ENCODE data around the gene HTT.

The HTT gene

GRCh38 chr4:3036131-3036952 lies 38.1 kb upstream of the HTT start:
- no peaks in the 10 kb centered on the region for H3K9me2 ChIP-seq (replicated peaks; ENCODE audit: low read depth, low read length)
- no peaks in the 10 kb centered on the region for H3K27me3 ChIP-seq (ENCODE audit: insufficient read depth, low read length, poor library complexity, severe bottlenecking)
- no peak overlapping the region for H3K9ac ChIP-seq (ENCODE audit: low read depth, low read length, poor library complexity, severe bottlenecking)

GRCh38 chr4:3037957-3038461 lies 36.5 kb upstream of the HTT start:
- Histone ChIP-seq H3K4me3 (ENCODE audit: low read length, poor library complexity, severe bottlenecking) (no peak overlapping the region), H3K9me2 (replicated peaks; ENCODE audit: low read depth, low read length) (no peaks in the 10 kb centered on the region), H3K9me3 (ENCODE audit: insufficient read depth, low read depth, low read length) (no peaks in the 10 kb centered on the region), H3K9ac (ENCODE audit: low read depth, low read length, poor library complexity, severe bottlenecking) (no peak overlapping the region), H3K79me2 (ENCODE audit: insufficient read depth, low read length) (no peaks in the 10 kb centered on the region), H3K4me2 (ENCODE audit: low read depth, low read length, poor library complexity, severe bottlenecking) (no peak overlapping the region), H3K36me3 (ENCODE audit: insufficient read depth, low read length) (no peaks in the 10 kb centered on the region), H2AFZ (ENCODE audit: low read length) (no peak overlapping the region), H3K27me3 (ENCODE audit: insufficient read depth, low read length, poor library complexity, severe bottlenecking) (no peaks in the 10 kb centered on the region), H4K20me1 (ENCODE audit: insufficient read depth, low read length, poor library complexity, severe bottlenecking) (no peaks in the 10 kb centered on the region), H3K4me1 (ENCODE audit: insufficient read depth, low read length, poor library complexity, severe bottlenecking) (peaks cover 4% of the 10 kb centered on the region), H3F3A (ENCODE audit: low read depth) (no peaks in the 10 kb centered on the region)
- no peak for TF ChIP-seq EZH2phosphoT487 (IDR thresholded peaks at IDR 0.05; ENCODE audit: borderline replicate concordance)
- no peak for TF ChIP-seq CTCF (conservative IDR thresholded peaks at IDR 0.05; ENCODE audit: low read length)

More at GRCh38 chr4:3036131-3036952, 38.1 kb upstream of the HTT start:
- no peaks in the 10 kb centered on the region for H3K79me2 ChIP-seq (ENCODE audit: insufficient read depth, low read length)
- H3K9me3 ChIP-seq (ENCODE audit: insufficient read depth, low read depth, low read length): no peaks in the 10 kb centered on the region
- H3K4me1 ChIP-seq (ENCODE audit: insufficient read depth, low read length, poor library complexity, severe bottlenecking): no peaks in the 10 kb centered on the region
- H4K20me1 ChIP-seq (ENCODE audit: insufficient read depth, low read length, poor library complexity, severe bottlenecking): no peaks in the 10 kb centered on the region
- TF ChIP-seq CTCF (conservative IDR thresholded peaks at IDR 0.05; ENCODE audit: low read length) (no peak), EZH2phosphoT487 (IDR thresholded peaks at IDR 0.05; ENCODE audit: borderline replicate concordance) (no peak)
- H3K36me3 ChIP-seq (ENCODE audit: insufficient read depth, low read length): no peaks in the 10 kb centered on the region
- H3F3A ChIP-seq (ENCODE audit: low read depth): no peaks in the 10 kb centered on the region
- no peak overlapping the region for H3K4me2 ChIP-seq (ENCODE audit: low read depth, low read length, poor library complexity, severe bottlenecking)
- H2AFZ ChIP-seq (ENCODE audit: low read length): no peak overlapping the region
- H3K4me3 ChIP-seq (ENCODE audit: low read length, poor library complexity, severe bottlenecking): no peak overlapping the region

DNA sequence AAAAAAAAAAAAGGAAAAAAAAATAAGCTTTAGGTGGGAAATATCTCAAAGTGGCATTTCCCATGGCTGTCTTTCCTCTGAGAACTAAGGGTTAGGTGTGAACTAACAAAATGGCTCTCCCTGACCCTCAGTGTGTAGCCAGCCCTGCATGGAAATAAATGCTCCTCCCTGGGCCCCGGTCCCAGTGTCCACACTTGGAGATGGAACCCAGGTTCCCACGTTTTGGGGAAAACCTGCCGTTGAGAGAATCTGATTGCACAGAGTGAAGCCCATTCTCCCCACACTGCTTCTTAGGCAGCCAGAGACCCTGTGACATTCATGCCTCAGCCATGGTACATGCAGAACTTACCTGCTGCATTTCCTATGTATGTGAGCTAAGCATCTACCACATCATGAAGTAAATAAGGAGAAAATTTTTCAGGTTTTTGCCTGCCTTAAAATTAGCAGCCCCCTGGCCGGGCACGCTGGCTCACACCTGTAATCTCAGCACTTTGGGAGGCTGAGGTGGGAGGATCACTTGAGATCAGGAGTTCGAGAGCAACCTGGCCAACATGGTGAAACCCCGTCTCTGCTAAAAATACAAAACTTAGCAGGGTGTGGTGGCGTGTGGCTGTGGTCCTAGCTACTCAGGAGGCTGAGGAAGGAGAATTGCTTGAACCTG lies 34.6 kb upstream of the HTT start:
- Histone ChIP-seq H3K4me2 (ENCODE audit: low read depth, low read length, poor library complexity, severe bottlenecking) (no peak overlapping the region), H3F3A (ENCODE audit: low read depth) (no peaks in the 10 kb centered on the region), H3K4me3 (ENCODE audit: low read length, poor library complexity, severe bottlenecking) (no peak overlapping the region), H3K9me3 (ENCODE audit: insufficient read depth, low read depth, low read length) (no peaks in the 10 kb centered on the region), H2AFZ (ENCODE audit: low read length) (no peak overlapping the region), H3K79me2 (ENCODE audit: insufficient read depth, low read length) (no peaks in the 10 kb centered on the region), H3K36me3 (ENCODE audit: insufficient read depth, low read length) (no peaks in the 10 kb centered on the region), H3K9ac (ENCODE audit: low read depth, low read length, poor library complexity, severe bottlenecking) (no peak overlapping the region), H4K20me1 (ENCODE audit: insufficient read depth, low read length, poor library complexity, severe bottlenecking) (no peaks in the 10 kb centered on the region), H3K4me1 (ENCODE audit: insufficient read depth, low read length, poor library complexity, severe bottlenecking) (peaks cover 4% of the 10 kb centered on the region), H3K9me2 (replicated peaks; ENCODE audit: low read depth, low read length) (no peaks in the 10 kb centered on the region), H3K27me3 (ENCODE audit: insufficient read depth, low read length, poor library complexity, severe bottlenecking) (no peaks in the 10 kb centered on the region)
- TF ChIP-seq EZH2phosphoT487 (IDR thresholded peaks at IDR 0.05; ENCODE audit: borderline replicate concordance): no peak
- no peak for TF ChIP-seq CTCF (conservative IDR thresholded peaks at IDR 0.05; ENCODE audit: low read length)

All from Loucy (cell line).